Cardiac septum (tissue), 1 donor: ENCODE results near the gene ZNF346. TPM values are rescaled to one million over a fixed set of nuclear protein-coding genes. Genes with fewer than 3 reads are reported as not detected.
"Not testable (repeated sequence)": the region's sequence is repeated elsewhere in the genome, so short reads cannot be mapped to it uniquely, and the experiment has no call there.

Experiments
- DNase-seq: peaks from one replicate; pipeline ENCODE4 v3.0.0-alpha.2; 2020; ENCODE audit warnings: low spot score
- intact Hi-C: fragments of 100-400 bp; cut with DNase I; formaldehyde crosslinking; loops from one replicate; pipeline ENCODE4 v1.14.0; 2022
- total RNA-seq: library from RNA; stranded (reverse); fragmentation: NEBNext Ultra II Directional; extraction: Animal tissue kit (Norgen Biotek cat#: 25700); gene quantifications from one replicate; pipeline ENCODE4 v1.2.1, GENCODE V29; 2021
- donor health status: DM: no; HTN: no; CAD: no.

Gene ZNF346
- total RNA-seq, 1 donor from 2014 or later: 9.1 TPM

GRCh38 chr5:177006265-177006972 lies 16.1 kb upstream of the ZNF346 start, which contains the start of gene UIMC1:
UIMC1 (minus strand) TSS chr5:177006779; CDS start chr5:176982615, 24,164 bp downstream.
- intact Hi-C loops: loop anchor here (2.0 kb wide), 2 partner anchors 16 to 470 kb away; partner anchors contain the start of genes RNF44 and ZNF346
- DNase-seq: peak; percentile 96

DNA sequence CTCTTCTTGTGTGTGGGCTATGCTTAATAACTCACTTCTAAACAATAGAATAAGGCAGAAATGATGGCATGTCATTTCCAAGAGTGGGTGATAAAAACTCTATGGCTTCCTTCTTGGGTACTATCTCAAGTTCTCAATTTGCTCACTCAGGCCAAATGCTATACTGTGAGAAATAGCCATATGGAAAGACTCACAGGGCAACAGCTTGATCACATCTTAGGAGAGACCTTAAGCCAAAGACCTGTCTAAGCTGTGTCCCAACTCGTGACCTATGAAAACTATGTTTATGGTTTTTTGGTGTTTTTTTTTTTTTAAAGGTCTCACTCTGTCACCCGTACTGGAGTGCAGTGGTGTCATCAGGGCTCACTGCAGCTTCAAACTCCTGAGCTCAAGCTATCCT lies 13.8 kb upstream of the ZNF346 start:
- no peak for DNase-seq

GRCh38 chr5:177010153-177010552 lies 12.3 kb upstream of the ZNF346 start:
- no peak for DNase-seq
- intact Hi-C loops: no loop called here

More for the DNA sequence above, 13.8 kb upstream of the ZNF346 start:
- intact Hi-C loops: no loop called here

- intact Hi-C loops: no loop called here
- no peak for DNase-seq
These were observed 7.3 kb upstream of the ZNF346 start for GRCh38 chr5:177015156-177015555.

DNA sequence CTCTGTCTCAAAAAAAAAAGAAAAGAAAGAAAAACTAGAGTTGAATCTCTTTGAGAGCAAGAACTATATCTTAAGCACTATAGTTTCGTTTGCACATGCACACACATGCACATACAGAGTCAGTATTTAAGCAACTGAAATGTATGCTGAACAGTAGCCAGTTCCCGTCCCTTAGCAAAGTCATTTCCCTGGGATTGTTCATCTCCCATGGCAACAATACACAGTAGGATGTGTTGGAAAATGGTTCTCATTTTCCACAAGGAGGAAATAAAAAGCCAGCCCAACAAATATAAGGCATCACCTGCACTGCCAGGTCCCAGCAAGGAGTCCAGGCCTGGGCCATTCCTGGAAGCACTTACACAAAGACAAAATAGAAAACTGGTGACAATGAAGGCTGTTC lies 4.2 kb upstream of the ZNF346 start:
- no peak for DNase-seq
- intact Hi-C loops: no loop called here

GRCh38 chr5:177020033-177020432 lies 2.5 kb upstream of the ZNF346 start:
- DNase-seq: no peak
- intact Hi-C loops: no loop called here

- intact Hi-C loops: loop anchor here (2.0 kb wide), 1 partner anchor 16 kb away; the partner anchor contains the start of gene UIMC1
- no peak for DNase-seq
These were observed 788 bp downstream of the ZNF346 start for GRCh38 chr5:177023303-177023664.

GRCh38 chr5:177024559-177024958 lies 2.1 kb downstream of the ZNF346 start:
- no peak for DNase-seq
- intact Hi-C loops: no loop called here

GRCh38 chr5:177025101-177025601 lies 2.7 kb downstream of the ZNF346 start:
- DNase-seq: no peak
- intact Hi-C loops: no loop called here

DNA sequence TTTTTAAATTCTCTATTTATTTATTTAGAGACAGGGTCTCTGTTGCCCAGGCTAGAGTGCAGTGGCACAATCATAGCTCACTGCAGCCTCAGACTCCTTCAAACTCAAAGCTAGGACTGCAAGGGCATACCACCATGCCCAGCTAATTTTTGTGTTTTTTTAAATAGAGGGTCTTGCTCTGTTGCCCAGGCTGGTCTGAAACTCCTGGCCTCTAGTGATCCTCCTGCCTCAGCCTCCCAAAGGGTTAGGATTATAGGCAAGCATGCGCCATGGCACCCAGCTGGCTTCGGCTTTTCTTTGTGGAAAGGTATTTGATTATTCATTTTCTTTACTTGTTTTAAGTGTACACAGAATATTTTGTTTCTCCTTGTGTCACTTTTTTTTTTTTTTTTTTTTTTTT lies 5.2 kb downstream of the ZNF346 start:
- no peak for DNase-seq

DNA sequence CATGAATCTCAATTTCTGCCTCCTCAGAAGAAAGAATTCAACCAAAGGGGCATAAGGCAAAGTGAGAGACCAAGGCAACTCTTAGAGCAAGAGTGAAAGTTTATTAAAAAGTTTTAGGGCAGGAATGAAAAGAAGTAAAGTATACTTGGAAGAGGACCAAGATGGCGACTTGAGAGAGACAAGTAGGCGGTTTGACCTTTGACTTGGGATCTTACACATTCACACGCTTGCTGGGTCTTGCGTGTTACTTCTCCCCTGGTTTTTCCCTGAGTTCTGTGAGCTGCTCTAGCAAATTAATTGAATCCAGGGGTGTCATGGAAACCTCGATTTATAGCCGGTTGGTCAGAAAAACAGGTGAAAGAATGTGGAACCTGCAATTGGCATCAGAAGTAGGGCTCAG lies 7.0 kb downstream of the ZNF346 start:
- intact Hi-C loops: no loop called here
- no peak for DNase-seq

More for the DNA sequence above, 5.2 kb downstream of the ZNF346 start:
- intact Hi-C loops: no loop called here

- intact Hi-C loops: no loop called here
- DNase-seq: no peak
These were observed 13.5 kb downstream of the ZNF346 start for GRCh38 chr5:177035976-177036375.

DNA sequence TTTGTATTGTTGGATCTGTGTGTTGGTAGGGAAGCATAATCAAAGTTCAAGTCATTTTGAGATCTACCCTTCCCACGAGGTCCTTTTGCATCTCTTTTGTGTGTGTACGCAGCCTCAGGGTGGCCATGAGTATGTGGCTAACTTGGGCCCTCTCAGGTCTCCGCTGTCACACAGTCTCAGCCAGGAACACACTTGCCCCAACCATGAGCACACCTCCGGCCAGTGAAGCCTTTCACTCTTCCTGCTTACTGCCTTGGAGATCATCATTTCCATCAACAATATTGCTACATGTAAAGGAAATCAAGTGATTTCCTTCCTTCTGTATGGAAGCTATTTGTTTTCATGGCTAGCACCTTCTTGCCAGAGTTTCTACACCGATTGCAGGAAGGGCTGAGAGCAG lies 13.9 kb downstream of the ZNF346 start:
- DNase-seq: no peak
- intact Hi-C loops: no loop called here

- intact Hi-C loops: no loop called here
- DNase-seq: no peak
These were observed 14.4 kb downstream of the ZNF346 start for GRCh38 chr5:177036921-177037320.

DNA sequence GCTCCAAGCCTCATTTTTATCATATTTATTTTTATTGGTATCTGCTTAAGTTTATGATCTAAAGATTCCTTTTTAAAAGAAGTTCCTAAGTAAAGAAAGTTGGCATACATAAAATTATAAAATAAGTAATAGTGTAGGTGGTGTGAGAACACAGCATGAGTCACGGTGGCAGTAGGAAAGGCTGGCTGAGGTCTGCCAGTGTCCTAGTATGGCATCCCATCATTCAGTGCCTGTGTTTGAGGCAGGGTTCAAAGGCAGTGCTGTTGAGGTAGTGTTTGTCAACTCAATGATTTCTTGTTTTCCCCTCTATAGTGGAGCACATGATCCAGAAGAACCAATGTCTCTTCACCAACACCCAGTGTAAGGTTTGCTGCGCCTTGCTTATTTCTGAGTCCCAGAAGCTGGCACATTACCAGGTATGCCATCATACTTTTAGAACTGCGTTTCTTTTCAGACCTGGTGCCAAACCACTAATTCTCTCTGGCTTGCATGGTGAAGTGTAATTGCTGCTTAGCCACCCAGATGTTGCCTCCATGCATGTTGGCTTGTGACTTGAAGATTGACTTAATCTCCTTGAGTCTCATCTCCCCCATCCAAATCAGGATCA lies 18.4 kb downstream of the ZNF346 start:
- DNase-seq: no peak
- intact Hi-C loops: no loop called here

- intact Hi-C loops: no loop called here
- no peak for DNase-seq
These were observed 19.4 kb downstream of the ZNF346 start for GRCh38 chr5:177041936-177042335.

GRCh38 chr5:177043114-177043513 lies 20.6 kb downstream of the ZNF346 start:
- DNase-seq: no peak
- intact Hi-C loops: no loop called here

- intact Hi-C loops: no loop called here
These were observed 21.5 kb downstream of the ZNF346 start for GRCh38 chr5:177043958-177044357.

GRCh38 chr5:177044641-177045040 lies 22.1 kb downstream of the ZNF346 start:
- intact Hi-C loops: no loop called here
- no peak for DNase-seq

More at GRCh38 chr5:177043958-177044357, 21.5 kb downstream of the ZNF346 start:
- no peak for DNase-seq

DNA sequence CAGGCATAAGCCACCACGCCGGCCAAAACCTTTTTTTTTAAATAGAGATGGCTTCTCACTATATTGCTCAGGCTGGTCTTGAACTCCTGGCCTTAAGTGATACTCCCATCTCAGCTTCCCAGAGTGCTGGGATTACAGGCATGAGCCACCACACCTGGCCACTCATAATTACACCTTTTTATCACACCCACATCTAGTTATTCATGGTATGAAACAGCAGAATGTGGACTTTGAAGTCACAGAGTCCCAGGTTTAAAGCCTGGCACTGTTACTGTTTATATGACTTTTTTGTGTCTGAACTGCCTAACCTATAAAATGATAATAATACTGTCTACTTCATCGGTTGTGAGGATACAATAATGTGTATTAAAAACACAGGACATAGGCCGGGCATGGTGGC lies 23.1 kb downstream of the ZNF346 start:
- DNase-seq: no peak
- intact Hi-C loops: no loop called here

GRCh38 chr5:177048531-177048930 lies 26.0 kb downstream of the ZNF346 start:
- intact Hi-C loops, DNase-seq: not testable (repeated sequence)
